Erythroblast (primary cell): ENCODE measurements around the gene ZNF302.

Experiments
- GATA1 ChIP-seq: IDR thresholded peaks from 2 replicates; pipeline ENCODE4 v1.6.1; 2011; ENCODE audit warnings: low read depth, mild to moderate bottlenecking, control low read depth, low read length, moderate library complexity
- POLR2A ChIP-seq: IDR thresholded peaks from 2 replicates; pipeline ENCODE4 v1.6.1; 2011; ENCODE audit warnings: mild to moderate bottlenecking, low read length

- TF ChIP-seq POLR2A = no peak
- no peak for TF ChIP-seq GATA1
Measured at GRCh38 chr19:34671972-34672371, 5.5 kb upstream of the ZNF302 start.
